ENCODE results near the gene PCGF5.

- TF ChIP-seq CTCF (IDR thresholded peaks at IDR 0.05) (no peak), POLR2A (IDR thresholded peaks at IDR 0.05) (no peak)
Measured at GRCh38 chr10:91311601-91312381, 91.3 kb downstream of the PCGF5 start.

All from transverse colon (tissue), 3 donors.